Endothelial cell of umbilical vein (primary cell): ENCODE data around the gene TLCD3B.

Experiments
- EZH2 ChIP-seq: IDR thresholded peaks from 2 replicates; pipeline ENCODE4 v1.6.1; 2012; ENCODE audit warnings: borderline replicate concordance, low read depth, mild to moderate bottlenecking, moderate library complexity, low read length, inconsistent platforms; ENCODE audit not compliant: severe bottlenecking
- FOS ChIP-seq: IDR thresholded peaks from 2 replicates; pipeline ENCODE4 v1.6.1; 2011; ENCODE audit warnings: mild to moderate bottlenecking, low read length, moderate library complexity, borderline replicate concordance; ENCODE audit not compliant: insufficient read depth
- GATA2 ChIP-seq: IDR thresholded peaks from 2 replicates; pipeline ENCODE4 v1.7.0; 2011; ENCODE audit warnings: low read depth, mild to moderate bottlenecking, moderate library complexity, mixed read lengths, low read length; ENCODE audit not compliant: insufficient read length, insufficient read depth
- JUN ChIP-seq: IDR thresholded peaks from 2 replicates; pipeline ENCODE4 v1.6.1; 2011; ENCODE audit warnings: borderline replicate concordance, low read depth; ENCODE audit not compliant: insufficient read length, insufficient read depth
- POLR2A ChIP-seq: IDR thresholded peaks from 2 replicates; pipeline ENCODE4 v1.6.1; 2012; ENCODE audit warnings: low read depth, mild to moderate bottlenecking, control low read depth, low read length
- POLR2AphosphoS5 ChIP-seq: IDR thresholded peaks from 2 replicates; pipeline ENCODE4 v1.6.1; 2012; ENCODE audit warnings: low read depth, mild to moderate bottlenecking, control low read depth, low read length, moderate library complexity; ENCODE audit not compliant: insufficient read depth
- TF ChIP-seq, protein P1 (sequence below), 2 donors: IDR thresholded peaks; 1 replicate in 1 of 2; 2 replicates in 1 of 2; pipeline ENCODE4 v1.5.1; 2011; ENCODE audit warnings: low read length in 2 of 2, mild to moderate bottlenecking in 2 of 2, moderate library complexity in 2 of 2, control low read depth in 1 of 2, inconsistent platforms in 1 of 2, low read depth in 1 of 2; ENCODE audit not compliant: insufficient read depth in 1 of 2; ENCODE audit errors: extremely low read depth in 1 of 2
- TF ChIP-seq, protein P2 (sequence below): IDR thresholded peaks from 2 replicates; pipeline ENCODE4 v1.6.1; 2011; ENCODE audit not compliant: insufficient read depth, insufficient read length

DNA sequence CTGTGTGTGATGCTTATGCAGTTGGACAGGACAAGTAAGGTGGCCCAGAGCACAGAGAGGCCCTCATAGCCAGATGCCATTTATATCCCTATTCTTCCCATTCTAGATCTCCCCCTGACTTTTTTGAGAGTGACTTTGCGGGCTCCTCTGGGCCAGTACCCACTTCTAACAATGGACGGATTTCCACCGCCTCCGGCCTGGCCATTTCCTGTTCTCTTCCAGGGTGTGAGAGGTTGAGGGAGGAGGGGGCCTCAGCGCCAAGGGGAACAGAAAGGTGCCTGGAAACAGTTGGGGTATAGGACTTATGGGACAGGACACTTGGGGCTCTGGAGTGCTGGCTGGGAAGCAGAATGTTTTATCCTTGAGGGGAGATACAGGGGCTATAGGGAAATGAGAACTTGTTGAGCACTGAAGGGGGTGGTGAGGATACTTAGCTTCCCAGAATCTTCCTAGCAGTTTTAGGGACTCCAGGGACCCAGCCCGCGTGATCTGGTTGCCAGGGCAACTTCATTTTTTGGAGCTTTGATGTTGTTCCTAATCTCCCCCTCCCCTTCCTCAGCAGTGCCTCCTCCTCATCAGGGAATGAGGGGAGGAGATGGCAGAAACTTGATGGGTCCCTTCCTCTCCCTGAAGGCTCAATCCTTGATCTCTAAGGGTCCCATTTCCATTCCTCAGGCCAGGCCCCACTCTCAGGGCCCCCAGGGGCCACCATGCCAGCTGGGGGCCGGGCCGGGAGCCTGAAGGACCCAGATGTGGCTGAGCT lies 53.8 kb downstream of the TLCD3B start:
- TF ChIP-seq EZH2 (no peak), POLR2A (peak; percentile 70), JUN (no peak), POLR2AphosphoS5 (peak; percentile 70), GATA2 (no peak), FOS (no peak)
- TF ChIP-seq, protein P1, sequence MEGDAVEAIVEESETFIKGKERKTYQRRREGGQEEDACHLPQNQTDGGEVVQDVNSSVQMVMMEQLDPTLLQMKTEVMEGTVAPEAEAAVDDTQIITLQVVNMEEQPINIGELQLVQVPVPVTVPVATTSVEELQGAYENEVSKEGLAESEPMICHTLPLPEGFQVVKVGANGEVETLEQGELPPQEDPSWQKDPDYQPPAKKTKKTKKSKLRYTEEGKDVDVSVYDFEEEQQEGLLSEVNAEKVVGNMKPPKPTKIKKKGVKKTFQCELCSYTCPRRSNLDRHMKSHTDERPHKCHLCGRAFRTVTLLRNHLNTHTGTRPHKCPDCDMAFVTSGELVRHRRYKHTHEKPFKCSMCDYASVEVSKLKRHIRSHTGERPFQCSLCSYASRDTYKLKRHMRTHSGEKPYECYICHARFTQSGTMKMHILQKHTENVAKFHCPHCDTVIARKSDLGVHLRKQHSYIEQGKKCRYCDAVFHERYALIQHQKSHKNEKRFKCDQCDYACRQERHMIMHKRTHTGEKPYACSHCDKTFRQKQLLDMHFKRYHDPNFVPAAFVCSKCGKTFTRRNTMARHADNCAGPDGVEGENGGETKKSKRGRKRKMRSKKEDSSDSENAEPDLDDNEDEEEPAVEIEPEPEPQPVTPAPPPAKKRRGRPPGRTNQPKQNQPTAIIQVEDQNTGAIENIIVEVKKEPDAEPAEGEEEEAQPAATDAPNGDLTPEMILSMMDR (IDR thresholded peaks at IDR 0.05; ENCODE audit: extremely low read depth in 1 of 2, insufficient read depth in 1 of 2, low read depth in 1 of 2, low read length in 2 of 2), result no peak
- TF ChIP-seq, protein P2, sequence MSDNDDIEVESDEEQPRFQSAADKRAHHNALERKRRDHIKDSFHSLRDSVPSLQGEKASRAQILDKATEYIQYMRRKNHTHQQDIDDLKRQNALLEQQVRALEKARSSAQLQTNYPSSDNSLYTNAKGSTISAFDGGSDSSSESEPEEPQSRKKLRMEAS, result no peak
